CD14-positive monocyte (primary cell): Measurements from ENCODE around the gene SULT1A3. TPM values are rescaled to one million over a fixed set of nuclear protein-coding genes. Genes with fewer than 3 reads are reported as not detected.
A peak's percentile ranks its signal among the peaks of the same experiment; 100 is the strongest.
"Not testable (repeated sequence)": the region's sequence is repeated elsewhere in the genome, so short reads cannot be mapped to it uniquely, and the experiment has no call there.

Source experiments
- DNase-seq, 3 donors: peaks; one replicate each; pipeline ENCODE4 v3.0.0-alpha.2; 2011 to 2022
- H2AFZ ChIP-seq: 2 replicates; pipeline ENCODE4 v1.6.0; 2012; ENCODE audit warnings: mild to moderate bottlenecking, low read depth, low read length, inconsistent platforms; ENCODE audit not compliant: insufficient read depth, poor library complexity, severe bottlenecking
- H3K27ac ChIP-seq, 2 donors: 1 replicate in 1 of 2; 2 replicates in 1 of 2; pipeline ENCODE4 v1.5.1; 2012 to 2013; ENCODE audit warnings: low read length in 2 of 2, control low read depth in 1 of 2, inconsistent platforms in 1 of 2, low read depth in 1 of 2, mild to moderate bottlenecking in 1 of 2
- H3K27me3 ChIP-seq, 2 donors: one replicate each; pipeline versions ENCODE4 v1.6.0 to v1.6.1; 2011 to 2013; ENCODE audit warnings: low read length in 2 of 2; ENCODE audit not compliant: control insufficient read depth in 2 of 2, insufficient read depth in 2 of 2
- H3K36me3 ChIP-seq, 2 donors: replicated peaks in 1 of 2; 1 replicate in 1 of 2; 2 replicates in 1 of 2; pipeline versions ENCODE4 v1.5.1 to v1.6.1; 2012 to 2013; ENCODE audit warnings: low read length in 2 of 2, control low read depth in 1 of 2, inconsistent platforms in 1 of 2, mild to moderate bottlenecking in 1 of 2; ENCODE audit not compliant: insufficient read depth in 2 of 2, control insufficient read depth in 1 of 2
- H3K4me1 ChIP-seq, 2 donors: 1 replicate in 1 of 2; 2 replicates in 1 of 2; pipeline versions ENCODE4 v1.5.1 to v1.6.1; 2012 to 2013; ENCODE audit warnings: low read length in 2 of 2, control low read depth in 1 of 2, inconsistent platforms in 1 of 2, mild to moderate bottlenecking in 1 of 2, moderate library complexity in 1 of 2; ENCODE audit not compliant: insufficient read depth in 2 of 2, control insufficient read depth in 1 of 2
- H3K4me2 ChIP-seq: replicated peaks from 2 replicates; pipeline ENCODE3; 2012; ENCODE audit warnings: low read length, moderate library complexity, mild to moderate bottlenecking; ENCODE audit not compliant: poor library complexity, severe bottlenecking; ENCODE audit errors: extremely low read depth
- H3K4me3 ChIP-seq, 3 experiments: fragments of 200-600 bp in 1 of 3; sonication (generic) in 1 of 3; replicated peaks in 1 of 3; 1 replicate in 2 of 3; 2 replicates in 1 of 3; pipeline ENCODE4 v1.5.1; 2011 to 2013; ENCODE audit warnings: low read length in 3 of 3, mild to moderate bottlenecking in 3 of 3, control low read depth in 2 of 3, low read depth in 2 of 3, inconsistent platforms in 1 of 3, moderate library complexity in 1 of 3
- H3K79me2 ChIP-seq: 2 replicates; pipeline ENCODE4 v1.6.0; 2012; ENCODE audit warnings: mild to moderate bottlenecking, control low read depth, inconsistent platforms, low read length, moderate library complexity; ENCODE audit not compliant: insufficient read depth
- H3K9ac ChIP-seq: 2 replicates; pipeline ENCODE4 v1.6.0; 2017; ENCODE audit warnings: low read length, mild to moderate bottlenecking; ENCODE audit not compliant: insufficient read depth, poor library complexity, severe bottlenecking
- H3K9me3 ChIP-seq, 2 donors: replicated peaks in 1 of 2; 1 replicate in 1 of 2; 2 replicates in 1 of 2; pipeline versions ENCODE4 v1.5.1 to v1.6.1; 2012 to 2013; ENCODE audit warnings: low read length in 2 of 2, control low read depth in 1 of 2; ENCODE audit not compliant: control insufficient read depth in 1 of 2, insufficient read depth in 1 of 2
- H4K20me1 ChIP-seq: 2 replicates; pipeline ENCODE4 v1.6.0; 2012; ENCODE audit warnings: mild to moderate bottlenecking, low read length, control low read depth, moderate library complexity; ENCODE audit not compliant: insufficient read depth
- H3K27ac Mint-ChIP-seq, 7 donors: one replicate each; pipeline ENCODE4 v1.8.0; 2020; ENCODE audit warnings: mild to moderate bottlenecking in 7 of 7, mixed read lengths in 7 of 7, moderate library complexity in 6 of 7, inconsistent platforms in 2 of 7
- H3K27me3 Mint-ChIP-seq, 3 donors: one replicate each; pipeline ENCODE4 v1.8.0; 2021 to 2022; ENCODE audit warnings: low read depth in 3 of 3, mild to moderate bottlenecking in 3 of 3, mixed read lengths in 3 of 3, moderate library complexity in 3 of 3, inconsistent platforms in 1 of 3
- H3K36me3 Mint-ChIP-seq, 2 donors: one replicate each; pipeline ENCODE4 v1.8.0; 2020; ENCODE audit warnings: mixed read lengths in 2 of 2, inconsistent platforms in 1 of 2, mild to moderate bottlenecking in 1 of 2
- H3K4me1 Mint-ChIP-seq: one replicate; pipeline ENCODE4 v1.8.0; 2020; ENCODE audit warnings: mild to moderate bottlenecking, mixed read lengths
- H3K4me3 Mint-ChIP-seq, 2 donors: one replicate each; pipeline ENCODE4 v1.8.0; 2020; ENCODE audit warnings: mild to moderate bottlenecking in 2 of 2, mixed read lengths in 2 of 2, moderate library complexity in 1 of 2
- H3K9me3 Mint-ChIP-seq, 7 donors: one replicate each; pipeline ENCODE4 v1.8.0; 2020 to 2022; ENCODE audit warnings: mixed read lengths in 7 of 7, mild to moderate bottlenecking in 6 of 7, moderate library complexity in 6 of 7, inconsistent platforms in 2 of 7
- WGBS: methylation state at CpG from one replicate; pipeline ENCODE4 v1.1.5; 2013; ENCODE audit warnings: missing lambda C conversion rate; ENCODE audit not compliant: insufficient coverage; 5-methylcytosine and 5-hydroxymethylcytosine counted together
- intact Hi-C, 2 donors: fragments of 100-400 bp; cut with micrococcal nuclease; formaldehyde crosslinking; loops; one replicate each; pipeline versions ENCODE4 v1.15.0 to v1.15.1; 2023
- polyA plus RNA-seq, 3 donors: library from polyadenylated mRNA; depleted of rRNA in 1 of 3; unstranded in 2 of 3; stranded (reverse) in 1 of 3; fragments of 300-500 nt in 2 of 3; fragments of >200 nt in 1 of 3; fragmentation: Illumina TruSeq in 2 of 3; gene quantifications; 1 replicate in 2 of 3; 2 replicates in 1 of 3; pipeline ENCODE4 v1.2.3, GENCODE V29; 2012 to 2021

Gene SULT1A3
- polyA plus RNA-seq, 3 donors: 20.9 to 29.9 (median 28.3) TPM

GRCh38 chr16:30206252-30206651 is 7.2 kb downstream of the SULT1A3 start:
- WGBS: no CpG with 5 or more reads among the region's 33 CpGs
- H3K36me3 Mint-ChIP-seq, intact Hi-C loops: not testable (repeated sequence)

GRCh38 chr16:30207063-30207704 is 8.1 kb downstream of the SULT1A3 start:
- H3K27ac Mint-ChIP-seq: peak overlapping the region in 4 of 7 donors; percentile 66 to 85 (median 74)
- H3K27ac ChIP-seq, H4K20me1 ChIP-seq, H3K36me3 Mint-ChIP-seq, H3K4me1 ChIP-seq, H3K27me3 ChIP-seq, DNase-seq, H3K36me3 ChIP-seq, H2AFZ ChIP-seq, H3K9me3 ChIP-seq, H3K9me3 Mint-ChIP-seq, H3K79me2 ChIP-seq, H3K27me3 Mint-ChIP-seq, H3K9ac ChIP-seq, H3K4me3 ChIP-seq, H3K4me1 Mint-ChIP-seq, intact Hi-C loops, H3K4me2 ChIP-seq: not testable (repeated sequence)
- WGBS: no CpG with 5 or more reads among the region's 9 CpGs
- H3K4me3 Mint-ChIP-seq: peak overlapping the region in 1 of 2 donors; percentile 16

More at GRCh38 chr16:30206252-30206651, 7.2 kb downstream of the SULT1A3 start:
- H3K4me1 Mint-ChIP-seq, H4K20me1 ChIP-seq, H3K9me3 ChIP-seq, H3K4me3 Mint-ChIP-seq, H3K9ac ChIP-seq, H3K27ac Mint-ChIP-seq, H3K27me3 ChIP-seq, H3K9me3 Mint-ChIP-seq, H2AFZ ChIP-seq, H3K4me1 ChIP-seq, H3K27me3 Mint-ChIP-seq, H3K4me2 ChIP-seq, H3K79me2 ChIP-seq, DNase-seq, H3K36me3 ChIP-seq, H3K27ac ChIP-seq: not testable (repeated sequence)
- H3K4me3 ChIP-seq: peak overlapping the region; percentile 44 to 61 (median 56)

GRCh38 chr16:30209032-30209431 is 10.0 kb downstream of the SULT1A3 start:
- not testable (repeated sequence) for H3K79me2 ChIP-seq, H3K27me3 Mint-ChIP-seq

GRCh38 chr16:30211414-30211813 is 12.4 kb downstream of the SULT1A3 start:
- H3K79me2 ChIP-seq, H3K27ac Mint-ChIP-seq, H3K27ac ChIP-seq, H3K36me3 ChIP-seq, H3K9ac ChIP-seq, H3K27me3 Mint-ChIP-seq, H3K4me1 Mint-ChIP-seq, H3K9me3 Mint-ChIP-seq, H3K4me3 Mint-ChIP-seq, H2AFZ ChIP-seq, H3K27me3 ChIP-seq, H3K4me3 ChIP-seq, H4K20me1 ChIP-seq, H3K36me3 Mint-ChIP-seq, H3K9me3 ChIP-seq, DNase-seq, H3K4me2 ChIP-seq, H3K4me1 ChIP-seq, intact Hi-C loops: not testable (repeated sequence)
- WGBS: no CpG with 5 or more reads among the region's 4 CpGs

More at GRCh38 chr16:30209032-30209431, 10.0 kb downstream of the SULT1A3 start:
- H3K4me3 Mint-ChIP-seq, H3K36me3 Mint-ChIP-seq, H3K27ac ChIP-seq, H3K9ac ChIP-seq, H4K20me1 ChIP-seq, H3K9me3 ChIP-seq, H3K27ac Mint-ChIP-seq, intact Hi-C loops, H3K36me3 ChIP-seq, H2AFZ ChIP-seq, H3K4me2 ChIP-seq, H3K4me3 ChIP-seq, H3K4me1 Mint-ChIP-seq, H3K9me3 Mint-ChIP-seq, DNase-seq, H3K4me1 ChIP-seq, H3K27me3 ChIP-seq: not testable (repeated sequence)
- WGBS: no CpG with 5 or more reads among the region's 6 CpGs
